NCI-H526 (cell line): Measurements from ENCODE around the gene DLX5.
A peak's percentile ranks its signal among the peaks of the same experiment; 100 is the strongest.

Source experiments
- DNase-seq, 2 experiments: peaks; one replicate each; lab custom pipeline; 2025; lab: John Stamatoyannopoulos, UW

DLX5 gene

GRCh38 chr7:97005183-97006054 lies 19.2 kb downstream of the DLX5 start, which contains the start of gene DLX6:
DLX6 (plus strand) TSS chr7:97005553; CDS start chr7:97005978, 425 bp downstream.
- DNase-seq: peak; percentile 81 to 93

- peak; percentile 72 to 78 for DNase-seq
Observed at GRCh38 chr7:97004247-97005182, 20.1 kb downstream of the DLX5 start.

DNA sequence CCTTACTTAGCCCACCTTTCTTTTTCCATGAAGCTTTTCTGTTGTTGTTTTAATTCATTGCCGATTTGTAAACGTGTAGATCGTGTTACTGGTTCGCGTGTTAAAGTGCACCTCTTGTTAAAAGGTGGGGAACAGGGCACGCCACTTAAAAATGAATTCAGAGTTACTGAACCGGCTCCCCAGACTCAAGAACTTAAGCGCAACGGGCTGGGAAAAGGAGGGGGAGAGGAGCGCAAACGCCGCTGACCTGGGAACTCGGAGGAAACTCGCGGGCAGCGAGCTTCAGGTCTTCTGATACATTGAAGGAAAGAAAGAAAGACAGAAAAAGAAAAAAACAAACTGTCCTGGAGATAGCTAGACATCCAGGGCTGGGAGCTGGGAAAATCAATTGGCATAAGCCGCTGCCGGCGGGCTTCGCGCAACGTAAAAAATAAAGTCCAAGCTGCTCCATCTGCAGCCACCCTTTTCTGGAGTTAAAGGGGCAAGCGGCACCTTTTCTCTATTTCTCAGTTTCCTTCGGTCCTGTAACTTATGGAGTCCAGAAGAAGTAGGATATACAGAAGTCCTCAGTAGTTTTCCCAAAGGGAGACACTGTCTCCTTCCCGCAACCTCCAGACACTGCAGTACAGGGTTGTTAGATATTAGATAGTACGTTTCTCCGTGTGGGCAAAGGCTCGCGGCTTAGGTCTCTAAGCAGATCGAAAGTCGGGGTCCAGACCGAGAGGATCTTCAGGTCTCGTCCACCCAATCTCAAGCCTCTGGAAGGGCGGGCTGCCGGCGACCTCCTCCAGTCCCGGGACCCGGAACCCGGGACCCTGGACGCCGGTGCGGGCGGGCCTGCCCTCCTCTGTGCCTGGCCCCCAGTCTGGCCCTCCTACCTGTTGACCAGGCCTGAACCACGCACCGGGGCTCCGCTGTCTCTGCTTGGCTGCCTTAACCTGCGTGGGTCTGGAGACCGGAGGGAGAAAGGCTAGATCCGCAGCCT lies 21.1 kb downstream of the DLX5 start:
- peak in 1 of 2 experiments; percentile 52 for DNase-seq

DNA sequence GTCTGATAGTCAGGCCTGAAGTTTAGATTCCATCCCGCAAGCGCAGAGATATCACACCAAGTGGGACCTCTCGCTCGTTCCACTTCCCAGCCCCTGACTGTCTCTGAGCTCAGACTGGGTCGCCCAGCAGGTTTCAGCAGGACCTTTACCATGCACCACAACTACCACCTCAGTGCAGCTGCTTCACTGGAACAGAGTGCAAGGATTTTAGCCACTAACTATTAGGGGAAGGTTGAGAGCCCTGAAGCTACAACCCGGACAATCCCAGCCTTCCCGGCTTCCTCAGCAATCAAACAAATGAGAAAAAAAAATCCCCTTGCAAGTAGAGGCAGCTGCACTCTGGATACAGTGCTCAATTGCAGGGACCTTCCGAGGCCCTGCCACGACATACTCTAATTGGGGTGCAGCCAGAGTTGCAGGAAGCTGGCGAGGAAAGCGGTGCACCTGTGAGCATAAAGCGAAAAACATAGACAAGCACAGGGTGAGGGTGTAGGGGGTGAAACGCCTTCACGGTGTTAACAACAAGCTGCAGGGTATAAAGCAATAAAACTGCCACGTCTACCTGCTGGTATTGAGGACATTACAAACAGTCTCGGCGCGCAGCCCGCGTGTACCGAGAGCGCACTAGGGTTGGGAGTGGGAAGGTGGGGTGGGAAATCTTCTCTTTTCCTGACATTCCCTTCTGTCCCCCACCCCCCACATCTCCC lies 21.9 kb downstream of the DLX5 start:
- peak in 1 of 2 experiments; percentile 44 for DNase-seq

DNA sequence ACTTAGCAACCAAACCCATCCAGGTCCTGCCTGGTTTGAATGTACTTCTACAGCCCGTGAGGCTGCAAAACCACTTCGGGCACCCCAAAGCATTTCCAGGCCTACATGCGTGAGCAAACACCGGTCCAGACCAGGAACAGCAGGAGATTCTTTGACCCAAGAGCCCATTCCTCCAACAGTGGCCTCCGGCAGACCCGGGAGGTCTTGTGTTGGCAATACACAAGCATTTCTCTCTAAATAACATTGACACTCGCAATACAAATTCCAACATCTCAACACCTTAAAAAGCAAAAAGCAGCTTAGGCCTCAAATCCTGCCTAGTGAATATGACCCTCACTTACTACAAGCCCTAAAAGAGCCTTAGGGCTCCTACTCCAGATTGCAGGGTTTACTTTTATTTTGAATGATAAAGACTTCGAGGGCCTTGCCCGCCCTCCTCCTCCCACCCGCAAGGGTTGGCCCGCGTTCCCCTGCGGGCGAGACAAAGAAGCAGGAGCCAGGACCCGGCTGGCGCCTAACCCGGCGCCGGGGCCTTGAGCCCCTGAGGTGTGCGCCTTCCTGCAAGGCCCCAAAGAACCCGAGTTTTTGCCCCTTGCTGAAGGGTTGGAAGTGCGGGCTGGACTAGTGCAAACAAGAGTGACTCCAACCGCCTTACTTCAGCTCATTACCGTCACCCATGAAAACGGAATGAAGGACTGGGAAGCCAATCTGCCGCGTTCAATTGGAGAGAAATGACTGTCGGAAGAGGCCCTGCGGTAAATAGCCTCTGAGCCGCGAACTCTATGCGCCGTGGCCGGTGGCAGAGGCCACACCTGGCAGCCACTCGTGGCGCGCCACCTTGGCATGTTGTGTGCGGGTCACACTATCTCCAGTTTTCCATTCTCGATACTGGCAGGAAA lies 22.7 kb downstream of the DLX5 start:
- DNase-seq: no peak

DNA sequence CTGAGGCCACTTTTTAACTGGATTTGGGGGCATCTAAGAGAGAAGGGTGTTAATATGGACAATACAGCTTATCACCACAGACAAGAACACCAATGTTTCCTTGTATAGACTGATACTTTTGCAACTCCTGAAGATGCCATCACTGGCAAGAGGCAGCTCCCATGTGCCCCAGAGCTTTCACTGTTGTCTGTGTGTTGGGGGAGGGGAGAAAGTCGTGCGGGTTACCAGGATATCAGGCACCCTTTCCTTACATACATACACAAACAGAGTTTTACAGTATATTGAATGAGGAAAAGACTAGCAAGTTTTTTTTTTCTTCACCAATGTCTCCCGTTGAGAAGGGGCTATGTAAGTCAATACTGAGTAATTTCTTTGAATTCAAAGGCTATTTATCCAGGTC lies 23.4 kb downstream of the DLX5 start:
- no peak for DNase-seq

DNA sequence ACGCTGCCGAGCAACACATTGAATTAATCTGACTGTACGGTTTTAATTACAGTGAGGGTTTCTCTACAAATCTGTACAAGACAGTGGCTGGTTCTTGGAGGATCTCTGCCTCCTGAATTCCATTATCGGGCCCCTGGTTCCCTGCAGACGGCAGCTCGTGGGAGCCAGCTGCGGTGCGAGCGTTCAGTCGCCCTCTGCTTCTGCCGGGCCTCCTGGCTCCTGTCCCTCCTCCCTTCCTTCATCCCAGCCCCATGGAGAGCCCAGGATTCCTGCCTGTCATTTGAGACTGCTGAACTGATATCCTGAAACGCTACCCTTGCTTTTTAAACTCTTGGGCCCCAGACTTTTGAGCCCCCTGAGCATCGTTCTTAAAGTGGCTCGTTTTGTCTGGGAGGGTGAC lies 25.9 kb downstream of the DLX5 start:
- no peak for DNase-seq

DNA sequence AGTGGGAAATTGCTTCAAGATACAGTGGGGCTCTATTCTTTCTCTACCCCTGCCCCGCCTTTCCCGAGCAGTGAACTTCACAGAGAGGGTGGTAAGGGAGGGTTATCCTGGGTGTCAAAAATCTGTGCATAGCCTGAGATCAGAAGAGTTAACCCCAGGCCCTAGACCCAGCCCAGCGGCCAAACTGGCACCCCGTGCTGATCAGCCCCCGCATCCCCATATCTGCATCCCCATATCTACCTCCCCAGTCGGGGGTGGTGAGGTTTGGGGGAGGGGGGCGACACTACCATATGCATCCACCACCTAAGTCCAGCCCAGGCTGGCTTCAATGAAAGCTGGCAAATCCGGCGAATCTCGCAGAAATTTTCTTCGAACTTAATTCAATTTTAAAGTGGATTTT lies 26.3 kb downstream of the DLX5 start:
- DNase-seq: no peak

GRCh38 chr7:96997512-96998032 lies 27.1 kb downstream of the DLX5 start:
- peak in 1 of 2 experiments; percentile 21 for DNase-seq

DNA sequence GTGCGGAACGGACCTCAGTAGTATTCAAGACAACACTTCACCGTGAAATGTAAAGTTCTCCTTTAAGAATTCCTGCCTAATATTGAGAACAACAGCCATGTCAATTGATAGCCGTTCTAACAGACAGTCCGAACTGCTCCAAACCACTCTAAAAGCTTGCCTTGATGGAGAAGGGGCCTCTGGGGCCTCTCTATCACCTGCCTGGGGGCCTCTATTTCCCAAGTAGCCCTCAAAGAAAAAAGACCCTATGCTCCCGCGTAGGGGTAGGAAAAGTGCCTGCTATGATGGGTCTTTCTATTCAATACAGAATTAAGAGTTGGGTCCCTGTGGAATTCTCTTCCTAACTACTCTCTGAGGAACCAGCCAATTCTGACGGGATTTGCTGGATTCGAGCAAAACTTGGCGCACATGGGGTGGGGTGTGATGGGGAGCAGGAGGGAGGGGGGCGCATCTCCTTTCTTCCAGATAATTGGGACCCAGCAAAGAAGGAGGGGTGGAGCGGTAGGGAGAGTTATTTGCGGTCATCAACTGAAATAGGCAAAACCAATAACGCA lies 27.6 kb downstream of the DLX5 start:
- DNase-seq: no peak

- peak in 1 of 2 experiments; percentile 76 for DNase-seq
Observed at GRCh38 chr7:96996111-96996957, 28.3 kb downstream of the DLX5 start.

GRCh38 chr7:96995406-96996110 lies 29.1 kb downstream of the DLX5 start:
- DNase-seq: no peak

GRCh38 chr7:96993980-96994379 lies 30.7 kb downstream of the DLX5 start:
- DNase-seq: no peak

DNA sequence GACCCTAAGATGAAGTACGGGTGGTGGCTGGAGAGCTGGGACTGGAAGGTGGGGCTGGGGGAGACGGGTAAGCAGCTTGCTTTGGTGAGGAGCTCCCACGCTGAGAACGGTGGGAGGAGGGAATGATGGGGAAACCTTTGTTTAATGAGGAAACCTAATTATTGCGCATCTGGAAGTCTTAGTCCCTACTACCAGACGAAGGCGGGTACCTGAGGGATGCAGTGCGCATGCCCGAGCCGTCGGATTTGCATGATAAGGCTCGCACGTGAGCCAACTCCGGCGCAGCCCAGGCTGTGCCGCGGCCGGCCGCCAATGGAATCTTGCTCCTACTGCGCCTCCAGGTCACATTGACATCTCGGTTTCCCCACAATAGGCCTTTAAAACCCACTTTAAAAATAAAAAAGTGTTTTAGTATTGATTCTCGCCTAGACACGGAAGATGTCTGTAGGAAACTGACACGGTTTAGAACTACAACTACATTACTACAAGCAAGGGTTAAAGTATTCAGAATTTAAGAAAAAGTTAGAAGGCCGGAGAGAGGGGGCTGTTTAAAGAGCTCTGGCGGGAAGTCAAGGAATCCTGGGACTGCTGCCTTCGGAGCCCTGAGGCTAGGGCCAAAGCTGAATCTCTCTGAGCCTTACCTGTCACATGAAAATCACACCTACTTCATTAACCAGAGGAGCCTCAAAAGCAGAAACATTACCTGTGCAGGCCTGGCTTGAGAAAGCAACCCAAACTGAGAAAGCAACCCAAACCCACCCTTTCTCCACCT lies 31.4 kb downstream of the DLX5 start:
- DNase-seq: no peak

DNA sequence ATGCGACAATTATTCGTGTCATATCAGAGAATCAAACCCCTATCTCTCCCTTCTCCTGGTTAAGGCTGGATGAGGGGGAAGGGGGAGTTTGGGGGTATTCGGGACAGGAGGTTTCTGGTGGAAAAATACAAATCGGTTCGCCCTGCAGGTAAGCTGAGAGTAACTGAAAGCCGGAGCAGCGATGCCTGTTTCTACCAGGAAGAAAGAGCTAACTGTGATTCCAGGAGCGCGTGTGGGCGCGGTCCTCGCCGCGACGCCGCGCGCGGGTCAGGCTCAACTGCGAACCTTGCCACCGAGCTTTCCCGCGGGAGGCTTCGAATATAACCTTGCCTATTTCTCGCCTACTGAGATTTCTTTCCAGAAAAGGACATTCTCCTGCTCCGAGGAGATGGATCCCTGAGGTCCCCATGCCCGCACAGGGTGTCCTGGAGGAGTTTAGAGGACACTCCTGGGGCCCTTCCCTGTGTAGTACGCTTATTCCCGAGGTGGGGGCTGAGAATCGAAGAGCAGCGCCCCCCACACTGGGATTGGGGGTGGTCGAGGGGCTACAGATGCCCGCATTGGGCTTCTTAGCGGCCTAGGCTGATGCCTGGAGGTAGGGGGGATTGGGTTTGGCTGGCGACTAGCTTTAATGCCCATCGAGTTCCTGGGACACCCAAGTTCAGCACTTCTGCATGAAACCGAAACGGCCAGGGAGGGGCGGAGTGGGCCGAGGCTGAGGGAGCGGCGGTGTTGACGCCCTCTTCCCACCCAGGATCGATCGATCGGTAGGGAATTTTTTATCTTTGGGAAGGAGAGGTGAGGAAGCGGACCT lies 32.2 kb downstream of the DLX5 start:
- no peak for DNase-seq
